Muscle of arm (tissue), 12 donors: Measurements from ENCODE around the gene CLEC4M. TPM values are rescaled to one million over a fixed set of nuclear protein-coding genes. Genes with fewer than 3 reads are reported as not detected.
"Not testable (repeated sequence)": the region's sequence is repeated elsewhere in the genome, so short reads cannot be mapped to it uniquely, and the experiment has no call there.

Experiments
- DNase-seq: peaks from one replicate; pipeline ENCODE4 v3.0.0-alpha.2; 2013
- polyA plus RNA-seq, 12 donors: library from polyadenylated mRNA; unstranded; fragments of 120-200 nt; gene quantifications; one replicate each; pipeline ENCODE4 v1.2.1, GENCODE V29; 2013; ENCODE audit not compliant: insufficient read length in 12 of 12

CLEC4M gene
- polyA plus RNA-seq, 12 donors = 0.13 to 1.1 (median 0.40) TPM; not detected in 8

DNA sequence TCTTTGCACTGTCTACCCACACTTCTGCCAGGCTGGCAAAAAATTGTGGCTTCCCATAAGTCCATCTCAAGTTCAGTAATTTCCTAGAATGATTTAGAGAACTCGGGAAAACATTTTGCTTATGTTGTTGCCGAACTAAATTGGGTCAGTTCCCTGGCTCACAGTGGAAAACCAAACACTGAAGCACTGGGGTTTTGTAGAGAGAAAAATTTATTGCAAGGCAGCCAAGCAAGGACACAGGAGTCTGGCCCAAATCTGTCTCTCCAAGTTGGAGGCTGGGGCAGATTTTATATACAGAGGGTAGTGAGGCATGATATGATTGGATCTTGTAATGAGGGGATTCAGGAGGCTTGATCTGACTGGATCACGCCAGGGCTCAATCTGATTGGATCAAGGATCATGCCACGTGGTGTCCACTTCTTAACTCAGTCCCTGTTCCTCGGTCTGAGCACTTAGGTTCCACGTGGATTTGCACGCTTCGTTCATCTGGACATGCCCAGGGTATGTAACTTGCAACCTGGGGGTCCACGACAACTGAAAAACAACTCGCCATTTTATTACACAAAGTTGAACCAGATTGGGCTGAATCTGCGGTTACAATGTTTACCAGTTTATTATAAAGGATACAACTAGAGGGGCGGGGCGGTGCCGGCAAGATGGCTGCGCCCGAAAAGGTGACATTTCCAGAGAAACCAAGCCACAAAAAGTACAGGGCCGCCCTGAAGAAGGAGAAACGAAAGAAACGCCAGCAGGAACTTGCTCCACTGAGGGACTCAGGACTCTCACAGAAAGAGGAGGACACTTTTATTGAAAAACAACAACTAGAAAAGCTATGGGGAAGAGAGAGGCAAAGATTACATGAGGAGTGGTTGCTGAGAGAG lies 23.0 kb upstream of the CLEC4M start:
- no peak for DNase-seq

DNA sequence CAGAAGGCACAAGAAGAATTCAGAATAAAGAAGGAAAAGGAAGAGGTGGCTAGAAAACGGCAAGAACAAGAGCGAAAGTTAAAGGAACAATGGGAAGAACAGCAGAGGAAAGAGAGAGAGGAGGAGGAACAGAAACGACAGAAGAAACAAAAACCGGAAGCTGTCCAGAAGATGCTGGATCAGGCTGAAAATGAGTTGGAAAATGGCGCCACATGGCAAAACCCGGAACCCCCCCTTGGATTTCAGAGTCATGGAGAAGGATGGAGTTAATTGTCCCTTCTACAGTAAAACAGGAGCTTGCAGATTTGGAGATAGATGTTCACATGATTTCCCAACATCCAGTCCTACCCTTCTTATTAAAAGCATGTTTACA lies 22.4 kb upstream of the CLEC4M start:
- DNase-seq = no peak

- no peak for DNase-seq
Measured at GRCh38 chr19:7742575-7742974, 20.5 kb upstream of the CLEC4M start.

DNA sequence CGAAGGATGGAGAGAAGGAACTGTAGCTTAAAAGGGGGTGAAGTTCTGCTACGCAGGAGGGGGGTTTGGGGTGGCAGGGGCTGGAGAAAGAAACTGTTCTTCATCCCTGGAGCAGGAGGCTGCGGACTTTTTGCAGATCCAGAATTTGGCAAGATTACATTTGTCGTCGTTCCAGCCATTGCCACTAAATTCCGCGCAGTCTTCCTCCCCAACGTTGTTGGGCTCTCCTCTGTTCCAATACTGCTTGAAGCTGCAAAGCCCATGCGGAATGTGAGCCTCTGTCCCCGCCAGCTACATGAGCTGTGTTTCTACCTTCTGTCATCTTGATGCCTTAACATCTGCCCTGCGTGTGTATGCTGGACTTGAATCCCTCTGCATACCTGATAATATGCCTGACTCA lies 20.1 kb upstream of the CLEC4M start:
- no peak for DNase-seq

DNA sequence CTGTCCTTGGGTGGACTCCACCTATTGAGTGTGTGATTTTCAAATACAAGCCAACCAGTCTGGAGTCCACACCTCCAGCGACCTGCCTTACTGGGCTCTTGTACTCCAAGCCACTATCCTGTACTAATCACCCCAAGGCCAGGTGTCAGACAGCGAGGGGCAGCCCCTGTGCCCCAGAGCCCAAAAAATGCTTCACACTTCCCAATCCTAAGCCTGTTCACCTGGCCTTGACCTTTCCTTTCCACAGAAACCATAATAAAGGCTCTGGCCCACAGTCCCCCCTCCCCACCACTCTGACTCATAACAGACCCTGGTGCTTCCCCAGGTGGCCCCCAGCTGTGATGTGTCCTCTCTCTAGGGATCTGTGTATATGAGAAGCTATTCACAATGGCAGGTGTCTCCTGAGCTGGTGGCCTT lies 19.6 kb upstream of the CLEC4M start:
- no peak for DNase-seq

- no peak for DNase-seq
Measured at GRCh38 chr19:7744199-7744786, 18.8 kb upstream of the CLEC4M start.

DNA sequence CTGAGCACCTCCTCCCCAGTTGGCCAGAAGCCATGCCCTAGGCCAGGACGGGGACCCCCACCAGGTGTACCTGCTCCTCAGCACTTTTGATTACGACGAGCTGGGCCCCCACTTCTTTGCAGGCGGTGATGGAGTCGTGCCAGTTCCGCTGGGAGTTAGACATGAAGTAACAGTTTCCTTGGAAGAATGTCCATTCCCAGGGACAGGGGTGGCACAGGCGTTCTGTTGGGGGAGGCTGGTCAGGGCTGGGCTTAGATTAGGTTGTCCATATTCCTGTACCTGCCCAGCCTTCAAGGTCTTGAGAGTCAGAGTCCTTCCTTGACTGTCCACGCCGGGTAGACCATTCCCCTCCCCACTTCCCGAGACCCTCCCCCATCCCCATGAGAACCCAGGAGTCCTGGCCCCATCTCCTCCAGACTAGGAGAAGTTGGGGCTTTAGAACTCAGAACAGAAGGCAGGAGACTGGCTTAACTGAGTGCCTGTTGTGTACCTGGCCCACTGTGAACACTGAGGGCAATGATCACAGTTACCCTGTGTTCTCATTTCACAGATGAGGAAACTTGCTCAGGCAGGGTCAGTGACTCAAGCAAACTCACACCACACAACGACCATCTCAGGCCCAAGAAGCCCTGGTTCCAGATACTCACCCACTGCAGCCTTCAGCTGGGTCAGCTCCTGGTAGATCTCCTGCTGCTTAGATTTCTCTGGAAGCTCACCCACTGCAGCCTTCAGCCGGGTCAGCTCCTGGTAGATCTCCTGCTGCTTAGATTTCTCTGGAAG lies 18.0 kb upstream of the CLEC4M start:
- DNase-seq = no peak

DNA sequence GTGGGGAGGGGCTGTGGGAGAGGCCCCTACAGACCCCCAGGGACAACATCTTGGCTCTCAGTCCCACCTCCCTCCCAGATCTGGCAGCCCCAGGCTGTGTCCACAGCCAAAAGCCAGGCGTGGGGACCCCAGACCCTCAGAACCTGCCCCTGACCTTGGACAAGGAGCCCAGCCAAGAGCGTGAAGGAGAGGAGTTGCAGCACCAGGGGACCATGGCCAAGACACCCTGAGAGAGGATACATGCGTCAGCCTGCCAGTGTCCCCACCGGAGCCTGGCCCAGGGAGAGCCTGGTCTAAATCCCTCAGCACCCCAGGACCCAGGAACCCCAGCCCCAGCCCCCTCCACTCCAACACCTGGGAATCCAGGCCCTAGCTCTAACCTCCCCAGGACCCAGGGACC lies 16.7 kb upstream of the CLEC4M start:
- DNase-seq = not testable (repeated sequence)

- DNase-seq = no peak
Measured at GRCh38 chr19:7746903-7747884, 15.8 kb upstream of the CLEC4M start, which contains the start of gene CD209. Gene CD209, minus strand, starts transcription at chr19:7747534. Its CDS starts 23 bp downstream, at chr19:7747511.

GRCh38 chr19:7748171-7748570 lies 14.9 kb upstream of the CLEC4M start:
- no peak for DNase-seq

- DNase-seq = no peak
Measured at GRCh38 chr19:7748756-7749155, 14.3 kb upstream of the CLEC4M start.

GRCh38 chr19:7751157-7751783 lies 11.8 kb upstream of the CLEC4M start:
- DNase-seq = no peak

GRCh38 chr19:7756258-7756657 lies 6.8 kb upstream of the CLEC4M start:
- DNase-seq = no peak

GRCh38 chr19:7757358-7757757 lies 5.7 kb upstream of the CLEC4M start:
- no peak for DNase-seq

DNA sequence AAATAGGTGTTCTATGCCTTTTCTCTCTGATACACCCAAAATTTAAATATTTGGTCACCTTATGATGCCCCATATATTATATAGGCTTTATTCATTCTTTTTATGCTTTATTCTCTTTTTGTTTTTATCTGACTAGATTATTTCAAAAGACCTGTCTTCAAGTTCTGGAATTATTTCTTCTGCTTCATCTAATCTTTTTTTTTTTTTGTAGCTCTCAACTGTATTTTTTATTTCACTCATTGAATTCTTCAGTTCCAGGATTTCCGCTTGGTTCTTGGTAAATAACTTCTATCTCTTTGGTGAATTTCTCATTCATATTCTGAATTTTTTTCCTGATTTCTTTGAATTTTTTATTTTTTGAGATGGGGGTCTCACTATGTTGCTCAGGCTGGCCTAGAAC lies 3.9 kb upstream of the CLEC4M start:
- no peak for DNase-seq

DNA sequence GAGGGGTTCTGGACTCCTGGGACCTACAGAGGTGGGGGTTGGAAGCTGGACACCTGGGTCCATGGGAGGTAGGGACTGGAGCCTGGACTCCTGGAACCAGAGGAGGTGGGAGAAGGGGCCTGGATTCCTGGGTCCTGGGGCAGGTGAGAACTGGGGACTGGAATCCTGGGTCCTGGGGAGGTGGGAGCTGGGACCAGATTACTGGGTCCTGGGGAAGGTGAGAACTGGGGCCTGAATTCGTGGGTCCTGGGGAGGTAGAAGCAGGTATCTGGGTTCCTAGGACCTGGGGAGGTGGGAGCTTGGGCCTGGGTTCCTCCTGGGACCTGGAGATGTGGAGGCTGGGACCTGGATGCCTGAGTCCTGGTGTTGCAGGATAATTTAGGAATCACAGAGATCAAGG lies 653 bp downstream of the CLEC4M start:
- DNase-seq = no peak

DNA sequence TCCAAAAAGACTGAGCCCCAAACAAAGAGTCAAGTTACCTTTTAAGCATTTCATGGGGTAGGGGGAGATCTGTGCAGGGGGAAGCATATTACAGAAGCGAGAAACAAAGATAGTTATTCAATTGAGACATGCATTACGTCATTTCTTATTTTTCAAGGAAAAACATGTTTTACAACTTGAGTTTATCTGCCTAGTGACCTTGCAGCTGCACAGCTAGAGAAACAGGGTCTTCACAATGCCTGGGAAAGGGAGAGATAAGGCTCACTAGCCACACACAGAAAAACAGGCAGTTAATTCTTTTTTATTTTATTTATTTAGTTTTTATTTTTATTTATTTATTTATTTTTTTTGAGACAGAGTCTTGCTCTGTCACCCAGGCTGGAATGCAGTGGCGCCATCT lies 1.1 kb downstream of the CLEC4M start:
- DNase-seq = not testable (repeated sequence)

DNA sequence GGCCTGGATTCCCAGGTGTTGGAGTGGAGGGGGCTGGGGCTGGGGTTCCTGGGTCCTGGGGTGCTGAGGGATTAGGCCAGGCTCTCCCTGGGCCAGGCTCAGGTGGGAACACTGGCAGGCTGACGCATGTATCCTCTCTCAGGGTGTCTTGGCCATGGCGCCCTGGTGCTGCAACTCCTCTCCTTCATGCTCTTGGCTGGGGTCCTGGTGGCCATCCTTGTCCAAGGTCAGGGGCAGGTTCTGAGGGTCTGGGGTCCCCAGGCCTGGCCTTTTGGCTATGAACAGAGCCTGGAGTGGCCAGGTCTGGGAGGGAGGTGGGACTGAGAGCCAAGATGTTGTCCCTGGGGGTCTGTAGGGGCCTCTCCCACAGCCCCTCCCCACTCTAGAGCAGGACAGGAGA lies 2.0 kb downstream of the CLEC4M start:
- not testable (repeated sequence) for DNase-seq

GRCh38 chr19:7766535-7766934 lies 3.5 kb downstream of the CLEC4M start:
- no peak for DNase-seq

DNA sequence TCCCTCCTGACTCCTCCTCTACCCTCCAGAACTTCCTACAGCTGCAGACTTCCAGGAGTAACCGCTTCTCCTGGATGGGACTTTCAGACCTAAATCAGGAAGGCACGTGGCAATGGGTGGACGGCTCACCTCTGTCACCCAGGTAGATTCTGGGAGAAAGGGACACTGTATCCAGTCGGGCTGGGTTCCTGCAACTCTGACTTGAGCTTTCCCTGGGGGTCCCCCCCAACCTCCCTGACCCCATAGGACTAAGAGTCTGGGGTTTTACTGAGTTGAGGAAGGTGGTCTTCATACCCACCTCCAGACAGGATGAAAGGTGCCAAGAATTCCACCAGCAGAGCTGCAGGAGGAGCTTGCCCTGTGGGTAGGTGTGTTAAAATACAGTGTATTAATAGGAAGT lies 4.4 kb downstream of the CLEC4M start:
- DNase-seq = no peak

DNA sequence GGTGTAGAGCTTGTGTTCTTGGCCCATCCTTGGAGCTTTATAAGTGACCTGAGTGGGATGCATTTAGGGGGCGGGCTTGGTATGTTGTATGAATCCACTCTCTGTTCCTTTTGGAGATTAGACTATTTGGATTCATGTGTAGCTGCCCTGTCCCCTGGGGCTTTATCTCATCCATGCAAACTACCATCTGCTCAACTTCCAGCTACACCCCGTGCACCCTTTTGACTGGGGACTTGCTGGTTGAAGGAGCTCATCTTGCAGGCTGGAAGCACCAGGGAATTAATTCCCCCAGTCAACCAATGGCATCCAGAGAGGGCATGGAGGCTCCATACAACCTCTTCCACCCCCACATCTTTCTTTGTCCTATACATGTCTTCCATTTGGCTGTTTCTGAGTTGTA lies 6.1 kb downstream of the CLEC4M start:
- no peak for DNase-seq
